Stimulated activated naive CD8-positive, alpha-beta T cell treated with anti-CD3 and anti-CD28 coated beads, Interleukin-15, amount 100 ng/mL, for 72 hours (primary cell): ENCODE measurements around the gene NOL9.

ENCODE experiments used
- ATAC-seq: fragments of 150-1000 bp; cut with Tn5 transposase; 2 replicates; pipeline ENCODE4 v1.10.0; 2021; ENCODE audit warnings: mild to moderate bottlenecking, moderate library complexity
- DNase-seq, 2 donors: peaks; one replicate each; pipeline ENCODE4 v3.0.0; 2021 to 2022
- H3K27ac Mint-ChIP-seq, 2 donors: one replicate each; pipeline ENCODE4 v1.8.0; 2022; ENCODE audit warnings: mild to moderate bottlenecking in 2 of 2, mixed read lengths in 2 of 2, moderate library complexity in 2 of 2
- H3K27me3 Mint-ChIP-seq: one replicate; pipeline ENCODE4 v1.8.0; 2022; ENCODE audit warnings: mixed read lengths
- H3K4me1 Mint-ChIP-seq: one replicate; pipeline ENCODE4 v1.8.0; 2022; ENCODE audit warnings: mild to moderate bottlenecking, mixed read lengths
- H3K4me3 Mint-ChIP-seq, 2 donors: one replicate each; pipeline ENCODE4 v1.8.0; 2022; ENCODE audit warnings: mild to moderate bottlenecking in 2 of 2, mixed read lengths in 2 of 2, moderate library complexity in 1 of 2
- H3K9me3 Mint-ChIP-seq, 2 donors: one replicate each; pipeline ENCODE4 v1.8.0; 2022; ENCODE audit warnings: mixed read lengths in 2 of 2

Gene NOL9

DNA sequence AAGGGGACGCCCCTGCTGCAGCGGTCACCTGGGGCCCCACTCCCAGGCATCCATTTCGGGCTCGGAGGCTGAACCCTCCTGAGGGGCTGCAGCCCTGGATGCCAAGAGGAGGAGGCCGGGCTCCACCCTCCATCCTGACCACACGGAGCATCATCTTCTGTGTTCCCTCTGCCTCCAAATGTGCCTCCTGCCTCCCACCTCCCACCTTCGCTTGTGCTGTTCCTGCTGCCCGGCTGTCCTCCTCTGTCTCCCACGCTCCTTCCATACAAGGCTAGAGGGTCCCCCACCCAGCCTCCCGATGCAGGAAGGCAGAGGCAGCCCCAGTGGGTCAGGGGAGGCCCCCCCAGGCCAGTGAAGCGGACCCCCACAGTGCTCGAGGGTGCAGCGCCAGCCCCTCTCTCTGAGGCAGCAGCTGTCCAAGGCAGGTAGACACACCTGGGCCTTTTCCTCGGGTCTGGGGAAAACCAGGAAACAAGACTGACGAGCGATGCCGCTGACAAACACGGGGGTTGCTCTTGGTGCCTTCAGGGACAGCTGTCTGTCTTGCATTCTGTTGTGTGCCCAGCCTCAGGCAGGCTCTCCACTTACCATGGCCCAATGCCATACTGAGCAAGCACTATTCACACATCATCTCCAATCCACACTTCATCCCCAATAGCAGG, 46.0 kb downstream of the NOL9 start:
- ATAC-seq: no peak
- Mint-ChIP-seq H3K27me3 (peaks cover 18% of the 10 kb centered on the region), H3K4me3 (no peak overlapping the region), H3K27ac (no peak overlapping the region), H3K9me3 (no peaks in the 10 kb centered on the region), H3K4me1 (no peaks in the 10 kb centered on the region)
- DNase-seq: no peak

DNA sequence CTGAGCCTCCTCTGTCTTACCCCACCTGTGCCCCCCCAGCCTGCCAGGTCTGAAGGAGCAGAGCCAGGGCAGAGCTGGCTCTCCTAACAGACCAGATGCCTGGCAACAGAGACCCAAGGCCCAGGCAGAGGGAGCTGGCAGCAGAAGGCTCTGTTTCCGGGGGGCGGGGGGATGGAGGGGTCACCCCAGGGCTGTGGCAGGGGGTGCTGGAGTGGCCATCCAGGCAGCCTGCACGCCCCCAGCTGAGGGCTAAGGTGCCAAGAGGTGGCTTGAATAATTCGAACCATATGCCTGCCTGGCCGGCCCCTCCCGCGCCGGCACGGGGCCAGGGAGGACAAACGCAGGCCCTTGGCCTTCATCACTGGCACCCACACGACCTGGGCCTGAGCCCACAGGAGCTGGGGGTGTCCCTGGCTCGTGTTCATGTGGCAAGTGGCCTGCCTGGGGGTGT, 46.8 kb downstream of the NOL9 start:
- Mint-ChIP-seq H3K27ac (no peak overlapping the region), H3K9me3 (no peaks in the 10 kb centered on the region), H3K4me3 (no peak overlapping the region), H3K27me3 (peaks cover 18% of the 10 kb centered on the region), H3K4me1 (no peaks in the 10 kb centered on the region)
- ATAC-seq (no peak), DNase-seq (no peak)

DNA sequence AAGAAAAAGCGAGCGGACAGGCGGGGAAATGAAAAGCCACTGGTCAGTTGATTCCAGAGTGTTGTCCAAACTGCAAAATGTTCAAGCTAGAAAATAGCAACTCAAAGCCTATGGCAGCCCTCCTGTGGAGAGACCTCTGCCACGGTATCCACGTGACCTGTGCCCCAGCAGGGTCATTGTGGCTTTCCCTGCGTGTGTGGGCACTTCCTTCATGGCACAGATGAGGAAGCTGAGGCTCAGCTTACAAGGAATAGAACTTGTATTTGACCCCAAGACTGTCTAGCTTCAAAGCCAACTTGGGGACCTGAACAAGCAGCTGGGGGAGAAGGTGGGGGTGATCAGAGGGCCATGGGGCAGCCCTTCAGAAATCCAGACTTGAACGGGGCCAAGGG, 47.3 kb downstream of the NOL9 start:
- no peaks in the 10 kb centered on the region for H3K9me3 Mint-ChIP-seq
- DNase-seq (no peak), ATAC-seq (no peak)
- H3K4me1 Mint-ChIP-seq: no peaks in the 10 kb centered on the region
- no peak overlapping the region for H3K4me3 Mint-ChIP-seq
- H3K27me3 Mint-ChIP-seq: peaks cover 19% of the 10 kb centered on the region
- no peak overlapping the region for H3K27ac Mint-ChIP-seq

DNA sequence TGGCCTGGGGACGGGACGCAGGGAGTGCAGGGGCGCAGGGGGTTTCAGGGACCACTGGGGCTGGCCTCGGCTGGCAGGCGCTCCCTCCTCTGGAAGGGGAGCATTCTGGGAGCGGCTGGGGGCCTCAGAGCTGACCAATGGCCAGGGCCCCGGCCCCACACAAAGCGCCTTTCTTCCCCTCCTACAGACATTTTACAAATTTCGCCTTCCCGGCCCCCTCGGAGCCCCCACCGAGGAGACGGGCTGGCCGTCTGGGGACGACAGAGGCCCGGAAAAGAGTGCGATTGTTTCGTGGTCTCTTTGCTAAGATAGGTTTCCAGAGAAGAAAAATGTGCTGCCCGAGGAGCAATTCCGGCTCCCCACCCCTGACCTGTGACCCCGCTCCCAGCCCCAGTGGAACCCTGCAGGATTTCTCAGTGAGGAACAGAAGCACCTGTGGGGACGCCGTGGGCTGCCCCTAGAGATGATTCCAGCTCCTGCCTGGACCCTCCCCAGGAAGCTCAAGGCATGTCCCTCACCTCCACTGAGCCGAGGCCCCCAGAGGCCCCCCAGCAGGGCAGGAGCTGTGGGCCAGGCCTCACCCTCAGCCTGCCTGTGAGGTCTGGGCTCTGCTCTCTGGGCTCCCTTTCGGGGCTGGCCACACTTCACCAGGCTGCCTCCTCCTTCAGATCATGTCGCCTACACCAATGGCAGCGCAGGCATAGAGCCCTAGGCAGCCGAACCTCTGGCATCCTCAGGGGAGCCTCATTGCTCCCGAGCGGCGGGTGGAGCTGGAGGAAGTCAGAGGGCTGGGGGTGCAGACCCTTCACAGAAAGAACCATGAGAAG, 47.9 kb downstream of the NOL9 start:
- Mint-ChIP-seq H3K27me3 (peaks cover 25% of the 10 kb centered on the region), H3K4me3 (no peak overlapping the region), H3K4me1 (no peaks in the 10 kb centered on the region), H3K27ac (no peak overlapping the region), H3K9me3 (no peaks in the 10 kb centered on the region)
- no peak for ATAC-seq
- no peak for DNase-seq

GRCh38 chr1:6505367-6506209, 48.7 kb downstream of the NOL9 start:
- H3K9me3 Mint-ChIP-seq: no peaks in the 10 kb centered on the region
- H3K27ac Mint-ChIP-seq: peak overlapping the region in 1 of 2 donors; percentile 95
- no peak overlapping the region for H3K4me3 Mint-ChIP-seq
- no peak for ATAC-seq
- H3K27me3 Mint-ChIP-seq: peaks cover 33% of the 10 kb centered on the region
- H3K4me1 Mint-ChIP-seq: no peaks in the 10 kb centered on the region
- no peak for DNase-seq

DNA sequence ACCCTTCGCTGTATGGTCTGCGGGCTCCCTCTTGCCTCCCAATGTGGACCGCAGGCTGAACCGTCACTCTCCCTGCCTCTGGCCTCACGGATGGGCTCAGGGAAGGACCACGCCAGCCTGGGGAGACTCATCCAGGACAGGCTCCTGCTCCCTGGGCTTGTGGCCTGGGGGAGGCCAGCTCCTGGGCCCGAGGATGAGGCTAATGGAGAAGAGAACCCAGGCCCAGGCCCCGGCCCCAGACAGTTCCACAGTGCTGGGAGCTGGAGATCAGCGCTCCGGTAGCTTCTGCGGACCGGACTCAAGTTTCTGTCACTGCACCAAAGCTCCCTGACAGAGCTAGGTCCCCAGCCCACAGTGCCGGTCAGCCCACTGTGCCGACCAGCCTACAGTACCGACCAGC, 49.4 kb downstream of the NOL9 start:
- Mint-ChIP-seq H3K9me3 (no peaks in the 10 kb centered on the region), H3K27me3 (peaks cover 40% of the 10 kb centered on the region), H3K4me1 (no peaks in the 10 kb centered on the region), H3K27ac (no peak overlapping the region), H3K4me3 (no peak overlapping the region)
- ATAC-seq (no peak), DNase-seq (no peak)

GRCh38 chr1:6503884-6504602, 50.3 kb downstream of the NOL9 start:
- H3K27ac Mint-ChIP-seq: no peak overlapping the region
- no peaks in the 10 kb centered on the region for H3K4me1 Mint-ChIP-seq
- ATAC-seq (no peak), DNase-seq (no peak)
- peaks cover 45% of the 10 kb centered on the region for H3K27me3 Mint-ChIP-seq
- H3K9me3 Mint-ChIP-seq: no peaks in the 10 kb centered on the region
- no peak overlapping the region for H3K4me3 Mint-ChIP-seq

DNA sequence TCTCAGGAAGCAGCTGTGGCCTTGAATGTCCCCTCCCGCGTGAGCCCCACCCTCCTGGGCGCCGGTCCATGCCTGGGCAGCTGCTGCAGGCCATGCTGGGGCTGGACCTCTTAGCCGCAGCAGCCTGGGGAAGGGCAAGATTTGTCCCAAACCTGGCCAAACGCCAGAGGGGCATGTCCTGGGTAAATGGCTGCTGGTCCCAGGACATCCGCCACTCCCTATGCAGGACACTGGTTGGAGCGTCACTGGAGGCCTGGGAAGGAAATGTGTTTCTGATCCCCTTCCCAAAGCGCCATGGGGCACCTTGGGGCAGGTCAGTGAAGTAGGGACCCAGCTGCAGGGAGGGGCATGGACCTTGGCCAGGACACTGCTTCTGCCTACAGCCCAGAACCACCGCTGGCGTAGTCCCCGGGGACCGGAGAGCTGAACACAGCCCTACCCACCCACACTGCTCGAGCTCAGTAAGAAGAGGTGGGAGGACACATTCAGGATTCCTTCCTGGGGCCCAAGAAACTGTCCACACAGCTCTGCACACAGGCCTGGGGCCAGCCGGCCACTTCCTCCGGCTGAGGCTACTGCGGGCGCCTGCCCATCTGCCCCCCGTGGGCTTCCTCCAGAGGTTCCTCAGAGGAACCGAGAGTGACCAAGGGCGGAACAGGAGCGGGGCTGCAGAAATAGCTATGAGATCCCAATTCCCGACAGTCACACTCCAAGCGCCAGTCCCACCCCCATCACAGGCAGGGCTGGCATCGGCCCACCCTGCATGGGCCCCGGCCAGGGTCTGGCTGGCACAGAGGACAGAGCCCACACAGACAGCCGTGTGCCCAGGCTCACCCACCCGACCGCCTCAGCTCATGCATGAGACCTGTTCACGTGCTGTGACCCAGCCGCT, 52.1 kb downstream of the NOL9 start:
- Mint-ChIP-seq H3K27ac (no peak overlapping the region), H3K27me3 (peaks cover 61% of the 10 kb centered on the region), H3K9me3 (no peaks in the 10 kb centered on the region), H3K4me1 (peaks cover 7% of the 10 kb centered on the region), H3K4me3 (no peak overlapping the region)
- no peak for ATAC-seq
- DNase-seq: no peak

DNA sequence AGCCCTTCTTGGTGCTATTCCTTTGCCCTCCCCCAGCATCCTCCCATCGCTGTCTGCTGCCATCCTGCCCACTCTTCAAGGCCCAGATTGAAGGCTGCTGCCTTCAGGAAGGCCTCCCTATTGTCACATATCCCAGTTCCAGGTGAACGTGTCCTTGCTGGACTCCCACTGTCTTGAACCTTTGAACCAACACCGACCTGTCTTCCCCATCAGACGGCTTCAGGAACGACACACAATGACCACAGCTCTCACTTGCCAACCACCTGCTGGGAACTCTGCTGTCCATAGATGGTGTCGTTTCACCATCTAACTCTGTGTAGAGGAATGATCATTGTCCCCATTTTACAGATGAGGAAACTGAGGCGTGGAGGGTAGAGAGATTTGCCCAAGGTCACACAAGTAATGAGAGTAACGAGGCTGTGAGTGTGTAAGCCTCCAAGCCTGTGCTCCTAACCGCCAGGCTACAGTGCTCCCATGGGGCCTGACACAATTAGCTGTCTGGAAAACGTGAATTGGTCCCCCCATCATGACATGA, 53.0 kb downstream of the NOL9 start:
- no peaks in the 10 kb centered on the region for H3K9me3 Mint-ChIP-seq
- peaks cover 68% of the 10 kb centered on the region for H3K27me3 Mint-ChIP-seq
- H3K4me3 Mint-ChIP-seq: no peak overlapping the region
- no peak for DNase-seq
- peaks cover 11% of the 10 kb centered on the region for H3K4me1 Mint-ChIP-seq
- ATAC-seq: no peak
- no peak overlapping the region for H3K27ac Mint-ChIP-seq

DNA sequence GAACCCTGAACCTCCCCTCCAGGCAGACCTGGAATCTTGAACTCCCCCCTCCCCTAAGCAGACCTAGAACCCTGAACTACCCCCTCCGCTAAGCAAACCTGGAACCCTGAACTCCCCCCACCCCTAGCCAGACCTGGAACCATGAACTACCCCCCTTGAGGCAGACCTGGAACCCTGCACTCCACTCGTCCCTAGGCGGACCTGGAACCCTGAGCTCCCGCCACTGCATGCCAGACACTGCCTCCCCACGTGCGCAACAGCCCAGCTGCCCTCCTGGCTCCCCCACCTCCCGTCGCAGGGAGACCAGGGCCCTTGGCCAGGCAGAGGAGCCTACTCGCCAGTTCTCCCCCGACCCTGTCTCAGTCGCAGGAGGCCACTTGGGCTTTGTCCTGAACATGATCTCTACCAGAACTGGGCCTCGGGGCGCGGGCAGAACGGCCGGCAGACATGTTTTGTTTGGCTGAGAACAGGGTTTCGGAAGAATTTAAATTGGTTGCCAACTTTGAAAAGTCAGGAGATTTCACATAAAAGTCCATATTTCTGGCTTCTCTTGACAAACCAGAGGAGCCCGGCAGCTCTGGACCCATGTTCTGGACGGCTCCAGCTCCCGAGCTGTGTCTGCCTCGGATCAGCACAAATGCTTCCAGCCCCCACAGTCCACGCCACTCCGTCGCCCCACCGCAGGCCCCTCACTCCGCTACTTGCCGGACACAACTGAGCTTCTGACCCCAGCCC, 53.6 kb downstream of the NOL9 start:
- ATAC-seq (no peak), DNase-seq (no peak)
- Mint-ChIP-seq H3K27me3 (peaks cover 74% of the 10 kb centered on the region), H3K4me3 (no peak overlapping the region), H3K4me1 (peaks cover 18% of the 10 kb centered on the region), H3K27ac (no peak overlapping the region), H3K9me3 (no peaks in the 10 kb centered on the region)

DNA sequence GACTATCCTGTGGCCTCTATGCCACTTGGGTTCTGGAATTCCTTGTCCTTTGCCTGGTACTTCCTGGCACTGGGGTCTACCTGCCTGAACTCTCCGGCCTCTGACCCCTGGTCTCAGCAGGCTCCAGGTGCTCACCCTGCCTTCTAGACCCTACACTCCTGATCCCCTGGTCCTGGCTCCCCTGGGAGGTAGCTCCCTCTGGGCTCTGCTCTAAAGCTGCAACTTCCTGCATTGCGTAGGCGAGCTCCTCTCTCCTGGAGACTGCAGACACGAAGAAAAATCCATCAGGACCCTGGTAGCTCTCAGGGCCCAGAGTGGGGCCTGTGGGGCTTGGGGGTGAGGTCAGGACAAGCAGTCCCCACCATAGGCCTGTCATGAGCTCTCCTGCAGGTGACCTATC, 55.0 kb downstream of the NOL9 start:
- H3K4me1 Mint-ChIP-seq: peaks cover 19% of the 10 kb centered on the region
- H3K27ac Mint-ChIP-seq: no peak overlapping the region
- no peaks in the 10 kb centered on the region for H3K9me3 Mint-ChIP-seq
- peaks cover 62% of the 10 kb centered on the region for H3K27me3 Mint-ChIP-seq
- DNase-seq (no peak), ATAC-seq (no peak)
- peak overlapping the region in 1 of 2 donors; percentile 8 for H3K4me3 Mint-ChIP-seq

- DNase-seq: no peak
- H3K4me3 Mint-ChIP-seq: no peak overlapping the region
- peaks cover 19% of the 10 kb centered on the region for H3K4me1 Mint-ChIP-seq
- H3K9me3 Mint-ChIP-seq: no peaks in the 10 kb centered on the region
- peaks cover 58% of the 10 kb centered on the region for H3K27me3 Mint-ChIP-seq
- no peak for ATAC-seq
- no peak overlapping the region for H3K27ac Mint-ChIP-seq
These were observed 55.7 kb downstream of the NOL9 start for GRCh38 chr1:6498576-6499111.

- DNase-seq (no peak), ATAC-seq (peak; percentile 2)
- H3K4me1 Mint-ChIP-seq: peaks cover 23% of the 10 kb centered on the region
- H3K27ac Mint-ChIP-seq: no peak overlapping the region
- H3K4me3 Mint-ChIP-seq: peak overlapping the region; percentile 63 to 75
- H3K9me3 Mint-ChIP-seq: no peaks in the 10 kb centered on the region
- H3K27me3 Mint-ChIP-seq: peaks cover 58% of the 10 kb centered on the region
These were observed 56.3 kb downstream of the NOL9 start for GRCh38 chr1:6497867-6498575.
